HepG2 (cell line): ENCODE data around the gene BORCS5. TPM values are rescaled to one million over a fixed set of nuclear protein-coding genes. Genes with fewer than 3 reads are reported as not detected.

Experiments used
- ARID5B ChIP-seq: IDR thresholded peaks from 2 replicates; pipeline ENCODE4 v1.4.0; 2020; ENCODE audit warnings: mild to moderate bottlenecking, missing genetic modification reagents
- ATM ChIP-seq: fragments of 450-650 bp; IDR thresholded peaks from 2 replicates; pipeline ENCODE4 v1.7.1; 2017; ENCODE audit warnings: mild to moderate bottlenecking, borderline replicate concordance
- ERF ChIP-seq: IDR thresholded peaks from 2 replicates; pipeline ENCODE4 v1.6.1; 2018; ENCODE audit warnings: missing biosample characterization, missing genetic modification reagents
- GATAD2A ChIP-seq: IDR thresholded peaks from 2 replicates; pipeline ENCODE4 v1.6.1; 2016
- HNF1A ChIP-seq, 2 experiments: sonication (generic) in 1 of 2; formaldehyde crosslinking in 1 of 2; IDR thresholded peaks; 2 replicates each; pipeline versions ENCODE4 v1.4.0 to v1.6.1; 2016 to 2020; ENCODE audit warnings: borderline replicate concordance in 1 of 2, low read depth in 1 of 2, mild to moderate bottlenecking in 1 of 2, missing genetic modification reagents in 1 of 2
- IKZF4 ChIP-seq: sonication (generic); formaldehyde crosslinking; IDR thresholded peaks from 2 replicates; pipeline ENCODE4 v1.5.1; 2020; ENCODE audit warnings: borderline replicate concordance, mild to moderate bottlenecking, low read depth, missing genetic modification reagents; ENCODE audit errors: not compliant biosample characterization
- KLF15 ChIP-seq: sonication (generic); formaldehyde crosslinking; IDR thresholded peaks from 2 replicates; pipeline ENCODE4 v1.8.1; 2023; ENCODE audit warnings: borderline replicate concordance, mild to moderate bottlenecking, inconsistent platforms, missing genetic modification reagents, mixed read lengths
- KMT2A ChIP-seq: sonication (generic); formaldehyde crosslinking; IDR thresholded peaks from 2 replicates; pipeline ENCODE4 v1.4.0; 2020; ENCODE audit warnings: missing genetic modification reagents
- MEIS1 ChIP-seq: sonication (generic); formaldehyde crosslinking; IDR thresholded peaks from 2 replicates; pipeline ENCODE4 v1.9.0; 2021; ENCODE audit warnings: mild to moderate bottlenecking, missing genetic modification reagents, moderate library complexity, borderline replicate concordance
- PHB2 ChIP-seq: fragments of 450-650 bp; IDR thresholded peaks from 2 replicates; pipeline ENCODE4 v1.6.1; 2018; ENCODE audit not compliant: partially characterized antibody
- POLR2AphosphoS2 ChIP-seq: IDR thresholded peaks from 2 replicates; pipeline ENCODE4 v1.6.1; 2011; ENCODE audit warnings: low read depth, low read length, improper control_type of control experiment
- PRPF4 ChIP-seq: fragments of 200-400 bp; formaldehyde crosslinking; IDR thresholded peaks from 2 replicates; pipeline ENCODE4 v1.6.1; 2016; ENCODE audit warnings: low read length, low read depth; ENCODE audit not compliant: poor library complexity, severe bottlenecking
- TBL1XR1 ChIP-seq: fragments of 150-350 bp; IDR thresholded peaks from 2 replicates; pipeline ENCODE4 v1.6.1; 2014; ENCODE audit warnings: borderline replicate concordance, low read length; ENCODE audit not compliant: partially characterized antibody
- ZNF180 ChIP-seq: sonication (generic); formaldehyde crosslinking; IDR thresholded peaks from 2 replicates; pipeline ENCODE4 v1.4.0; 2020; ENCODE audit warnings: low read depth, missing genetic modification reagents, borderline replicate concordance
- ZNF549 ChIP-seq: sonication (generic); formaldehyde crosslinking; IDR thresholded peaks from 2 replicates; pipeline ENCODE4 v1.5.0; 2020; ENCODE audit warnings: missing genetic modification reagents
- ZNF605 ChIP-seq: sonication (generic); formaldehyde crosslinking; IDR thresholded peaks from 2 replicates; pipeline ENCODE4 v1.8.0; 2022; ENCODE audit warnings: mild to moderate bottlenecking, missing genetic modification reagents
- ZSCAN31 ChIP-seq: sonication (generic); formaldehyde crosslinking; IDR thresholded peaks from 2 replicates; pipeline ENCODE4 v1.5.0; 2020; ENCODE audit warnings: low read depth, mild to moderate bottlenecking, missing genetic modification reagents
- polyA plus RNA-seq, 8 experiments: library from polyadenylated mRNA; depleted of rRNA in 3 of 8; stranded (reverse) in 7 of 8; unstranded in 1 of 8; fragments of >200 nt; fragmentation: Illumina TruSeq in 4 of 8; extraction: Trizol in 4 of 8; gene quantifications; 2 replicates each; pipeline versions ENCODE4 v1.2.1 to v1.2.3, GENCODE V29; 2011 to 2016; ENCODE audit warnings: low read depth in 4 of 8, missing spikeins in 1 of 8, mixed read lengths in 1 of 8; ENCODE audit not compliant: insufficient read depth in 1 of 8
- total RNA-seq, 5 experiments: library from RNA; depleted of rRNA; stranded (reverse); fragments of >200 nt; fragmentation: Illumina TruSeq; extraction: Trizol; gene quantifications; 2 replicates each; pipeline ENCODE4 v1.2.3, GENCODE V29; 2016; ENCODE audit warnings: low read depth in 1 of 5
- TF ChIP-seq, protein P1 (sequence below): sonication (generic); formaldehyde crosslinking; IDR thresholded peaks from 2 replicates; pipeline ENCODE4 v1.5.0; 2020; ENCODE audit warnings: missing genetic modification reagents

The BORCS5 gene
- total and polyA plus RNA-seq, 2 of the 13 experiments (the other 11 are each of a cell fraction or from before 2014, with no cell fraction given), result 3.9 to 4.7 TPM

- no peak for TF ChIP-seq HNF1A (IDR thresholded peaks at IDR 0.05; ENCODE audit: low read depth)
- TF ChIP-seq HNF1A (CRISPR knock-in tag; IDR thresholded peaks at IDR 0.05; ENCODE audit: borderline replicate concordance), result no peak
- TF ChIP-seq IKZF4 (CRISPR knock-in tag), result no peak
- TF ChIP-seq ZNF549 (CRISPR knock-in tag), result no peak
- TF ChIP-seq ZNF605 (CRISPR knock-in tag), result no peak
- TF ChIP-seq POLR2AphosphoS2, result no peak
- no peak for TF ChIP-seq KMT2A (CRISPR knock-in tag)
- no peak for TF ChIP-seq MEIS1 (CRISPR knock-in tag)
- no peak for TF ChIP-seq ZNF180 (CRISPR knock-in tag)
- TF ChIP-seq PRPF4, result no peak
- no peak for TF ChIP-seq KLF15 (CRISPR knock-in tag)
- TF ChIP-seq TBL1XR1, result no peak
- no peak for TF ChIP-seq PHB2
- TF ChIP-seq ATM, result no peak
- no peak for TF ChIP-seq ZSCAN31 (CRISPR knock-in tag)
- peak; percentile 73 for TF ChIP-seq ARID5B (CRISPR knock-in tag)
- peak; percentile 77 for TF ChIP-seq GATAD2A (CRISPR knock-in tag)
- TF ChIP-seq, protein P1, sequence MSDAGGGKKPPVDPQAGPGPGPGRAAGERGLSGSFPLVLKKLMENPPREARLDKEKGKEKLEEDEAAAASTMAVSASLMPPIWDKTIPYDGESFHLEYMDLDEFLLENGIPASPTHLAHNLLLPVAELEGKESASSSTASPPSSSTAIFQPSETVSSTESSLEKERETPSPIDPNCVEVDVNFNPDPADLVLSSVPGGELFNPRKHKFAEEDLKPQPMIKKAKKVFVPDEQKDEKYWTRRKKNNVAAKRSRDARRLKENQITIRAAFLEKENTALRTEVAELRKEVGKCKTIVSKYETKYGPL (CRISPR knock-in tag), result no peak
- TF ChIP-seq ERF (CRISPR knock-in tag), result peak; percentile 45; the same call in 1 of the 2 replicates
These were observed 129.9 kb downstream of the BORCS5 start (continued) for GRCh38 chr12:12486661-12487240.
